CD4-positive, alpha-beta T cell treated with Interleukin-17A for 4 hours (primary cell): ENCODE data around the gene ARL6IP4.
"Not testable (repeated sequence)": the region's sequence is repeated elsewhere in the genome, so short reads cannot be mapped to it uniquely, and the experiment has no call there.

ENCODE experiments used
- DNase-seq: peaks from one replicate; pipeline ENCODE4 v3.0.0-alpha.2; 2020; ENCODE audit warnings: mixed read lengths

The ARL6IP4 gene

GRCh38 chr12:122980183-122981035 is at the start of gene ARL6IP4:
Gene ARL6IP4 (plus strand): TSS chr12:122980681. CDS start chr12:122981140, 459 bp downstream.
- peak; percentile 74 for DNase-seq

DNA sequence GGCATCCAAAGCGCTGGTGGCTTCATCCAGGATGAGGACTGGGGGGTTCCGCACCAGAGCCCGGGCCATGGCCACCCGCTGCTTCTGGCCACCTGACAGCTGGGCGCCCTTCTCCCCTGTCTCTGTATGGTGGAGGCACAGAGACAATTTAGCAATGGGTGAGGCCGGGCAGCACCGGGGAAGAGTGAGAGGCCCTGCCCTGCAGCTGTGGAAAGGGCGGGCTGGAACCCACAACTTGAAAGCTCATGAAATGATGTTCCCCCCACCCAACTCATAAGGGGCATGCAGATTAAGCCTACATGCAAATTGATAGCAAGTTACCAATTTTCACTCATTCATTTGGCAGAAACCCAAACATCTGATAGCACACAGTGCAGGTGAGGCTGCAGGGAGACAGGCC is 48.3 kb upstream of the ARL6IP4 start:
- DNase-seq = no peak

GRCh38 chr12:122934722-122935121 is 45.8 kb upstream of the ARL6IP4 start:
- no peak for DNase-seq

DNA sequence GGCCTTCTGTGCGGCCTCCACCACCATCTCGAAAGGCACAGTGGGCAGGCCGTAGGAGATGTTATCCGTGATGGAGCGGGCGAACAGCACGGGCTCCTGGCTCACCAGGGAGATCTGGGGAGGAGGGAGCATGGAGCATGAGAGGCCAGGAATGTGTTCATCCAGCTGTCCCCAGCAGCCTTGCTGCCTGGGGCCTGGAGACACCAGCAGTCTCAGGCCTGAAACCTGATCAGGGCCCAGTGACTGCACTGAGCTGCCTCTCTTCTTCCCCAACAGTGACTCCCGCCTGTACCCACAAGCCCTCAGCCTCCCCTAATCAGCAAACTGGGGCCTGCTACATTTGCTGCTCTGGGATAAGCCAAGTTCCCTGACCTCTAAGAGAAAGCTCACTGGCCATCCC is 45.2 kb upstream of the ARL6IP4 start:
- DNase-seq = no peak

- DNase-seq = no peak
Measured at GRCh38 chr12:122937622-122938091, 42.8 kb upstream of the ARL6IP4 start.

- DNase-seq = no peak
Measured at GRCh38 chr12:122939125-122939524, 41.4 kb upstream of the ARL6IP4 start.

GRCh38 chr12:122941351-122941750 is 39.1 kb upstream of the ARL6IP4 start:
- DNase-seq = not testable (repeated sequence)

- no peak for DNase-seq
Measured at GRCh38 chr12:122942637-122943036, 37.8 kb upstream of the ARL6IP4 start.

- no peak for DNase-seq
Measured at GRCh38 chr12:122943196-122943595, 37.3 kb upstream of the ARL6IP4 start.

GRCh38 chr12:122944605-122945592 is 35.6 kb upstream of the ARL6IP4 start:
- DNase-seq = no peak

DNA sequence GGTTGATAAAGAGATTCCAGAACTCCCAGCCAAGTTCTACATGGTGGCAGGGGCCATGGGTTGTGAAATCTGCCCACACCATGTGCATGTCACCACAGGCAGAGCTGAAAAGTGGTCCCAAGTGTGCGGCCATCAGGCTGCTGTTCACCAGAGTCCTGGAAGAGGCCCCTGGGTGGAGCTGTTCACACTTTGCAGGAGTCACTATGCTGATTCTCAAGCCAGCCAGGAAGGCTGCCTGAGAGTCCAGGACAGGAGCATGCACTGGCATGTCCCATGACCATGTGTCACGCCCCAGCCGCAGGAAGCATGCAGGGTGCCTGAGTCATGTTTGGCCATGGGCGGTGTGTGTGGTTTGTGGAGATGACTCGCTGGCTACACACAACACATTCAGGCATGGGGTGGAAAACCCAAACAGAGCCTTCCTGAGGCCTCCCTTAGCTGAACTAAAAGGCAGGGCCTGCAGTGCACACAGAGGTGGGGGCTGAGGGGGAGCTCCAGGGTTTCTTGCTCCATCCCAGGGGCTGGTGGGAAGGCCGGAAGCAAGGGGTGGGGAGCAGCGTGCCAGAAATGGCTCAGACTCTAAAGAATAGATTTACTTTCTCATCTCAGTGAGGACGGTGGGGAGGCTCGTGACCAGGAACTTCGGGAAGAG is 33.7 kb upstream of the ARL6IP4 start:
- peak; percentile 76 for DNase-seq

GRCh38 chr12:122947352-122947792 is 33.1 kb upstream of the ARL6IP4 start:
- DNase-seq = no peak

GRCh38 chr12:122948605-122949004 is 31.9 kb upstream of the ARL6IP4 start:
- no peak for DNase-seq

DNA sequence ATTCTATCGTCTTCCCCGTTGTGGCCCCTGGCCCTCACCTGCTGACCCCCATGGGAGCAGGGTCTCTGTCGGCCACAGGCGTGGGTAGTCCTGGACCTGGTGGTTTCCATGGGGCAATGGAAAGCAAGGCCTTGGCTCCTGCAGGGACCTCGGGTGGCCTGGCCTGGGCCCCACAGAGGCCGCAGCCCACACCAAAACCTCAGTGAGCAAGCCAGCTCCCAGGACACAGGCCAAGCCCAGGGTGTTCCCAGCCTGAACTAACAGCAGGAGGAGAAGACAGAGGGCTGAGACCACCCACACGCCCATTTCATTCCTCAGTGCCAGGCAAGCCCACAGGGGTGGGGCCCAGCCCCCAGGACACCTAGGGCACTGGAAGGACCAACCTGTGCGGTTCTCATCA is 31.1 kb upstream of the ARL6IP4 start:
- DNase-seq = no peak

DNA sequence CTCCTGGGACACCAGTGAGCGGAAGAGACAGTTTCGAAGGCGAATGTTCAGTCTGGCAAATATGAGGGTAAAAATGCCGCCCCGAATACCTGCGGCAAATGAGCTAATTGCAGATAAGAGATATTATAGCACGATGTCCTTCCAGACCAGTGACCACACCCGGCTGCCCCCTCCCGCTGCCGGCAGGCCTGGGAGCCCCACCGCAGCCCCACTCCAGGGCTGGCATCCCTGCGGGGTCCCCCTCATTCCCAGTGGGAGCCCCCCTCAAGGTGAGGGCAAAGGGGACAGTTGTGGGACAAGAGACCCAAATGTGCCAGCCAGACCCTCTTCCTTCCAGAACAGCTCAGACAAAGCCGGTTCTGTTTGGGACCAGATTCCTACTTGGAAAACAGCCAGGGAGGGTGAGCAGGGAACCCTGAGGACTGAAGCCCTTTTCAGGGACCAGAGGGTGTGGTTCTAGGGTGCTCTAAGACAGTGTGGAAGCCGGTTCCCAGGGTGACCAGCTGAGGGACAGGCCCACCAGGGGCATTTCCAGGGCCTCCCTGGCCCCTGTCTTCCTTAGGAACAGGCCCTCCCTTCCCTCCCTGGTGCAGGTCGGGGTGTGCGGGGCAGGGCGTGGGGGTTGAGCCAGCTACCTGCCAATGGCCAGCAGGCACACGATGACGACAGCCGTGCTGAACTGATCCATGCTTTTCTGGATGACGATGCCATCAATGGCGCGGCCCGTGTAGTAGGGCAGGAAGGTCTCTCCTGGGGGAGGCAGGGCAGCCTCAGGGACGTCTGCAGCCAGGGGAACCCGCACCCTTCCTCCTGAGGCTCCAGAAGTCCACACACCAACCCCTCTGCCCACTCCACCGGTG is 30.4 kb upstream of the ARL6IP4 start:
- DNase-seq = no peak

DNA sequence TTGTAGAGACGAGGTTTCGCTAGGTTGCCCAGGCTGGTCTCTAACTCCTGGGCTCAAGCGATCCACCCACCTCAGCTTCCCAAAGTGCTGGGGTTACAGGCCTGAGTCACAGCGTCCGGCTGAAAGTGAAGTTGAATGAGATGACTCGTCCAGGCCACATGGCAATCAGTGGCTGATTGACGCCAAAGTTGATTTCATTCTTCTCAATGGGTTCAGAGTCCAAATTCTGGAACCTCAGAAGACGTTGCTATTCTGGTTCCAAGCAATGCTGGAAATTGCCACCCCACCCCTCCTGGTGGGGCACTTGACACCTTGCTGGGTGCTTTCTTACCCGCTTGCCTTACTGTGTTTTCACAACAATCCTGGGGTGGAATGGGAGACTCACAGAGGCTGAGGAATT is 29.1 kb upstream of the ARL6IP4 start:
- no peak for DNase-seq

DNA sequence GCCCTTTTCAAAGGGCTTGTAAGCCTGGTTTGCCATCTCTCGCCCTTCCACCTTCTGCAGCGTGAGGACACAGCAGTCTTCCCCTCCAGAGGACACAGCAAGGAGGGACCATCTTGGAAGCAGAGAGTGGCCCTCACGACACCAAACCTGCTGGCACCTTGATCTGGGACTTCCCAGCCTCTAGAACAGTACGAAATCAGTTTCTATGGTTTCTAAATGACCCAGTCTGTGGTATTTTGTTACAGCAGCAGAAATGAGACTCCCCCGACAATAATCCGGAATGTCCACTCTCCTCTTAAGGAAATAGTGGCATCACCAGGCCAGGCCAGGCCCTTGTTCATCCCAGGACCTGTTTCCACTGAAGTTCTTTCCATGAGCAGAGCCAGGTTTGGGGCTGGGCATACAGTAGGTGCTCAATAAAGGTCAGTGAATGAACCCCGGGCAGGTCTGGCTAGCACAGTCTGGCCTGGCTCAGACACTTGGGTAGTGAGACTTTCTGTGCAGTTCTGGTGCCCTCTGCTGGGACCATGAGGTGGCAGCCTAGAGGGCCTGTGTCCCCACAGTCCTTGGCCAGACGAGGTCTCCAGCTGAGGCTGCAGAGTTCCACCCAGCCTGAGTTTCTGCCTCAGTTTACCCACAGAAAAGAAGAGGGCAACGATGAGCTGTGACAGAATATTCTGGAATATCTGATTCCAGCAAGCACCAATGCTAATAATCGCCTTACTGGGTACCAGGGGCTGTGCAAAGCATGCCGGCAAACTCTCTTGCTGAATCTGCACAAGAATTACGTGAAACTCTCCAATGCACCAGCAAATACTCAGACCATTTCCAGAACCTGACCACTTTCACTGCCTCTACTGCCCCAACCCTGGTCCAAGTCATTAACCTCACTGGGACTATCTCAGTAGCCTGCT is 28.2 kb upstream of the ARL6IP4 start:
- peak; percentile 83 for DNase-seq

GRCh38 chr12:122955156-122955555 is 25.3 kb upstream of the ARL6IP4 start:
- DNase-seq = no peak

DNA sequence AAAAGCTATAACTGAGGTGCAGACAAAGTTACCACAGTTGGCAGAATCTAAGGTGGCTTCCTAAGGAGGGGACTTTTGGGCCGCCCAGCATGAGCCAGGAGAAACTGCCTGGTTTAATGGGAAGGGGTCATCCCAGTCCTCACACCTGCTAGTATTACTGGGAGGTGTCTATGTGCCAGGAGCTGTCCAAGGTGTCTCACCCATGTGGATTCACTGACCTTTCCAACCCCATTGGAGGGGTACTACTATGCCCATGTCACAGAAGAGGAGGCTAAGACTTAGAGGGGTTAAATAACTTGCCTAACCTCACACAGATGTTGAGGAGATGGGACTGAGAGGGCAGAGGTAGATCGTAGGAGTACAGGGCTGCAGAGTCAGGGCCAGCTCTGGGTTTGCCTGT is 24.4 kb upstream of the ARL6IP4 start:
- no peak for DNase-seq

- DNase-seq = no peak
Measured at GRCh38 chr12:122958198-122958888, 22.1 kb upstream of the ARL6IP4 start.
